HG03565 (cell line): ENCODE results near the gene LRRC71.

Source experiments
- ATAC-seq: cut with Tn5 transposase; IDR thresholded peaks from one replicate; pipeline ENCODE4 v1.9.1; 2021; ENCODE audit warnings: mild to moderate bottlenecking, moderate library complexity; ENCODE audit not compliant: unreplicated experiment

The LRRC71 gene

DNA sequence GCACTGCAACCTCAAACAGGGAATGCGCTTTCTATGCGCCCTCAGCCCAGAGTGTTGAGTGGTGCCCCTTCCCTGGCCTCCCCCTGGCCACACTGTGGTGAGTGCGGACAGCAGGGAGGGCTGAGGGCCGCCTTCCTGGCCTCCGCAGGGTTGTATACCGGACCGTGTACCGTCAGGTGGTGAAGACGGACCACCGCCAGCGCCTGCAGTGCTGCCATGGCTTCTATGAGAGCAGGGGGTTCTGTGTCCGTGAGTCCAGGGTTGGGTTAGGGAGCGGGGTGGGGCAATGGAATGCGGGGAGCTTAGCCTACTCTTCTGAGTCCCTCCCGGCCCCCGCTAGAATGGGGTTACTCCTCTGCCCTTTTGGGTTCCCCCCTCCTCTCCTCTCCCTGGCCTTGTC is 15.3 kb upstream of the LRRC71 start:
- ATAC-seq = no peak

- ATAC-seq = no peak
Observed at GRCh38 chr1:156905651-156906050, 14.8 kb upstream of the LRRC71 start.

- no peak for ATAC-seq
Observed at GRCh38 chr1:156906206-156906906, 14.1 kb upstream of the LRRC71 start.

DNA sequence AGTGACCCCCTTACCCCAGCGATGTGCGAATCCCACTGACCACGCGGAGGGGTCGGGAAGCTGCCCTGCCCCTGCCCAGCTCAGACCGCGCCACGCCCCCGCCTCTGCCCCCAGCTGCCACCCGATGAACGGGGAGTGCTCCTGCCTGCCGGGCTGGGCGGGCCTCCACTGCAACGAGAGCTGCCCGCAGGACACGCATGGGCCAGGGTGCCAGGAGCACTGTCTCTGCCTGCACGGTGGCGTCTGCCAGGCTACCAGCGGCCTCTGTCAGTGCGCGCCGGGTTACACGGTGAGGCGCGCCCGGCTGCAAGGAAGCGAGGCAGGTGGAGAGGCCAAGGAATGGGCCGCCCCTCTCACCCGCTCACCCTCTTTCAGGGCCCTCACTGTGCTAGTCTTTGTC is 11.9 kb upstream of the LRRC71 start:
- no peak for ATAC-seq

GRCh38 chr1:156908955-156909354 is 11.5 kb upstream of the LRRC71 start:
- ATAC-seq = no peak

- ATAC-seq = no peak
Observed at GRCh38 chr1:156909671-156910070, 10.8 kb upstream of the LRRC71 start.

- no peak for ATAC-seq
Observed at GRCh38 chr1:156910309-156910782, 10.1 kb upstream of the LRRC71 start.

- no peak for ATAC-seq
Observed at GRCh38 chr1:156911577-156912298, 8.7 kb upstream of the LRRC71 start.

- no peak for ATAC-seq
Observed at GRCh38 chr1:156912310-156912709, 8.1 kb upstream of the LRRC71 start.

DNA sequence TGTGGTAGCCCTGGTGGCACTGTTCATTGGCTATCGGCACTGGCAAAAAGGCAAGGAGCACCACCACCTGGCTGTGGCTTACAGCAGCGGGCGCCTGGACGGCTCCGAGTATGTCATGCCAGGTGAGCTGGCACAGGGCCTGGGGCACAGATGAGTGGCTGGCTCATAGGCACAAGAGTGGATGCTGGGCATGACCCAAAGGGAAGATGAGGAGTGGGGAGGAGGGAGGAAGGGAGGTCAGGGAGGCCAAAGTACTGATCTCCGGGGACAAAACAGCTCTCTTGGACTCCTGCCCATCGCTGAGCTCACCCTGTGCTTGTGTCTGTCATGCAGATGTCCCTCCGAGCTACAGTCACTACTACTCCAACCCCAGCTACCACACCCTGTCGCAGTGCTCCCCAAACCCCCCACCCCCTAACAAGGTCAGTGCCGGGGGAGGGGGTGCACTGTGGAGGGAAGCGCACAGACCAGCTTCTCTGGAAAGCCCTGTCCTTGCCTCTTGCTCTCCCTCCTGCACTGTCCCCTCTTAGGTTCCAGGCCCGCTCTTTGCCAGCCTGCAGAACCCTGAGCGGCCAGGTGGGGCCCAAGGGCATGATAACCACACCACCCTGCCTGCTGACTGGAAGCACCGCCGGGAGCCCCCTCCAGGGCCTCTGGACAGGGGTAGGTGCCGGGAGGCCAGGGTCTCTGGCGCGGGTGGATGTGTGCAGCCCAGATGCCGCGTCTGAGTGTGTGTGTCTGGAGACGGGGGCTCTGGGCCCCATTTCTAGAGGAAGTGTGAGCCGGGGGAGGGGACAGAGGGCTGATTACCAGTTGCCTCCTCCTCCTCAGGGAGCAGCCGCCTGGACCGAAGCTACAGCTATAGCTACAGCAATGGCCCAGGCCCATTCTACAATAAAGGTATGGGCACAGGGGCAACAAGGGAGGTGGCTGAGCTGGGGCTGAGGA is 7.3 kb upstream of the LRRC71 start:
- ATAC-seq = no peak

DNA sequence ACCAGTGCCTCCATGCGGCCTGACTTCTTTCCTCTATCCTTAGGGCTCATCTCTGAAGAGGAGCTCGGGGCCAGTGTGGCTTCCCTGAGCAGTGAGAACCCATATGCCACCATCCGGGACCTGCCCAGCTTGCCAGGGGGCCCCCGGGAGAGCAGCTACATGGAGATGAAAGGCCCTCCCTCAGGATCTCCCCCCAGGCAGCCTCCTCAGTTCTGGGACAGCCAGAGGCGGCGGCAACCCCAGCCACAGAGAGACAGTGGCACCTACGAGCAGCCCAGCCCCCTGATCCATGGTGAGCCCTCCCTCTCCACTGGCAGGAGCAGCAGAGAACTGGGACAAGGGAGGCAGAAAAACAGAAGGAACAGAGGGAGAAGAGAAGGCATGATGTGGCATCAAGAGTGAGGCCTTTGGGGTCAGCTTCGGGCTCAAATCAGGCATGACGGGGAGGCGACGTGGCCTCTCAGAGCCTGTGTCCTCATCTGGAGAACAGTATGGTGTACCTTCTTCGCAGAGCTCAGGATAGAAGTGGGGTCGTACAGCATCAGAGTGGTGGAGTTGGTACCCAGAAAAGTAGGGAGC is 6.5 kb upstream of the LRRC71 start:
- no peak for ATAC-seq

GRCh38 chr1:156914440-156914856 is 6.0 kb upstream of the LRRC71 start:
- no peak for ATAC-seq

GRCh38 chr1:156921053-156921529 is 659 bp downstream of the LRRC71 start:
- no peak for ATAC-seq

DNA sequence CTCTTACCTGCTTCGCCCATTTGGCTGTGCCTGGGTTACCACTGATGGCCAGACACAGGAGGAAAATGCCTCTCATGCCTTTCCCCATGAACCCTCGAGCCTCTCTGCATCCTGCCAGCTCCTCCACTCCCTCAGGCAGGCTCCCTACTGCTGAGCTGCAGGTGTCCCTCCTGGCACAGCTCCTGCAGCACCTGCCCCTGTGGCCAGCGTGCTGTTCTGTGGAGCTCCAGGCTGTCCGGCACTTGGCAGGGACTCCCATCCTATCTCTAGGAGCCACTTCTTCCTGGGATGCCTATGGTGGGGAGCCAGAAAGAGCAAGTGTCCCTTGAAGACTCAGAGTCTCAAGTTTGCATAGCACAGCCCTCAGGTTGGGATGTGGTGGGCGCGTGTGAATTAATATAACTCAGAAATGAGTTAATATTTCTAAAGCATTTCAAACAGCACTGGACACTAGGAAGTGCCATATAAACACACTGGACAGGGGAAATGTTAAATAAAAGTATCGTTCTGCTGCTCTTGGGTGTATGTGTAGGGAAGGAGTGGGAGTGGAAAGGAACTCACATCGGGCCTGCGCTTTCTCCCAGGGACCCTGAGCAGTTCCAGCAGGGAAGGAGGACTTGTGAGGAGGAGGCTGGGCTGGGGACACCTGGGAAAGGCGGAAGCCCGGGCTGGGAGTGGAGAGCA is 2.7 kb downstream of the LRRC71 start:
- ATAC-seq = no peak

- ATAC-seq = no peak
Observed at GRCh38 chr1:156923670-156924477, 3.4 kb downstream of the LRRC71 start.

- no peak for ATAC-seq
Observed at GRCh38 chr1:156924478-156925153, 4.2 kb downstream of the LRRC71 start.

- no peak for ATAC-seq
Observed at GRCh38 chr1:156925154-156926010, 5.0 kb downstream of the LRRC71 start.

DNA sequence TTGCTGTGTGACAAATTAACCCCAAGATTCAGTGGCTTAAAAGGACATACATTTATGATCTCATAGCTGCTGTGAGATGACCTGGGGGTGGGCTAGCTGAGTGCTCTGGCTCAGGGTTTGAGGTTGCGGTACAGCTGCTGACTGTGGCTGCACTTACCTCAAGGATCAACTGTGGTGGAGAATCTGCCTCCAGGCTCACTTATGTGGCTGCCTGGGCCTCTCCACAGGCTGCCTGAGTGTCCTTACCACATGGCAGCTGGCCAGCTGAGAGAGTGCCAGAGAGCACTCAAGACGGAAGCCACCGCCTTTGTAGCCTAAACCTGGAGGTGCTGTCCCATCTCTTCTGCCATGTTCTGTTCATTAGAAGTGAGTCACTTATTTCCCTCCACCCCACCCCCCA is 5.7 kb downstream of the LRRC71 start:
- no peak for ATAC-seq
